Measurements from ENCODE around the gene LRSAM1.

LRSAM1 gene

DNA sequence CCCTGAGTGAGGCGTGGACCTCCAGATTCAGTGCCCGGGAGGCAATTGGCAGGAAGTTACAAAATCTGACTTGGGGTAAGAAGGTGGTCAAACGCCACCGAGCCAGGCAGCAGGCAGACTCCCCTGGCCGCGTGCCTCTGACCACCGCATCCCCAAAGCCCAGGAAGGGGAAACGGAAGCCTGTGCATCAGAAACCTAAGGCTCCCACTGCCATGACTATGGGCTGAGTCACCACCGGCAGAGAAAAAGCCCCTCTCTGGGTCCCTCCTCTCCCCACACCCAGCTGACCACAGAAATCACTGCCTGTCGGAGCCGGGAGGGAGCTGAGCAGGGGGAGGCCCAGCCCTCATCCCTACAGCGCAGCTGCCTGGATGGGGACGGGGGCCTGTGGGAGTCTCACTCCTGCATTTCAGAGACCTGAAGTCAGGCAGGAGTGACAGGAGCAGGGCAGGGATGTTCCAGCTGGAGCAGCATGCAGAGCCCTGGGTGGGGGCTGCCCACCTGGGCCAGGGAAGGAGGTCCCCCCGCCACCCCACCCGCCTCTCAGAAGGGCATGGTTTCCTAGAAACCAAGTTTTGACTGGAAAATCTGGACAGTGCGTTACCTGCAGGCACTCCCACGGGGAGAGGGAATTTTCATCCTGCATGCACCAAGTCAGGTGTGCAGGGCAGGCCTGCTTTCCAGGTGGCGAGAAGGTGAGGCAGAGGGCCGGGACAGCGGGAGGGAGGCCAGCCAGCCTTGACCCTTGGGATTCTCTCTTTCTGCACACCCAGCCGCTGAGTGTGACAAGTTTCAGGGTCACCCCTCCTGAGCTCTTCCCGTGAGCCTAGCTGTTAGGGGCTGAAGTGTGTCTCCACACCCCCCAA, 68.2 kb downstream of the LRSAM1 start:
- DNase-seq, result peak; percentile 11

DNA sequence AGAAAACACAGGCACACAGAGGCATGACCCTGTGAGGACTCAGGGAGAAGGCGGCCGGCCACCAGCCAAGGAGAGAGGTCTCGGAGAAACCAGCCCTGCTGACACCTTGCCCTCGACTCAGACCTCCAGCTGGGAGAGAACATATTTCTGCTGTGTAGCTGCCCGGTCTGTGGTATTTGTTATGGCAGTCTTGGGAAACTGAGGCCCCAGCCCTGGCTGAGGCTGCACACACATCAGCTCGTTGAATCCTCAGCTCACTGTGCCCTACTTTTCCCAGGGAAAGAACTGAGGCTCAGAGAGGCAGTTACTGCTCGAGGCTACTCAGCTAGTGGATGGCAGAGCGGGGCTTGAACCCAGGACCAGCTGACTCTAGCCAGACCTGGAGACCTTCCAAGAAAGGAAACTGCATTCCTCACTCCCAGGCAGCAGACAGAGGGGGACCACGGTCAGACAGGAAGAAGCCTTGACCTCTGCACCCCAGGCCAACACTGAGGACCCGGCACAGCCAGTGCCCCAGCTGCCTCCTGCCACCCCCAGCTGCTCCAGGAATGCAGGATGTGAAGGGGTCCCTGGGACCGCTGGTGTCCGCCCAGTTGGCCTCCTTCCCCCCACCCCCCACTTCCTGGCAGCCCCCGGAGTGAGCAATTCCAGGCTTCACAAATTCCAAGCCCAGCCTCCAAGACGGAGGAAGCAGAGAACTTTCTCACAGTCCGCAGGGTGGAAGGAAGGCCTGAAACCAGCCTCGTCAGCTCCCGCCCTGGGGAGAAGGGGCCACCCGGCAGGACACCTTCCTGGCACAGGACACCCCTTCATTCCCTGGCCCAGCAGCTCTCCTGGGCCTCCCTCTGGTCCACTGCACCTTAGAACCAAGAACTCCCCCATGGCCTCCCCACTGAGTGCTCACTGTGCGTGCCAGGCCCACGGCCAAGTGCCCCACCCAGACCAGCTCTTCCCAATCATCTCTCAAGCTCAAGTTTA, 69.9 kb downstream of the LRSAM1 start:
- DNase-seq, result no peak

DNA sequence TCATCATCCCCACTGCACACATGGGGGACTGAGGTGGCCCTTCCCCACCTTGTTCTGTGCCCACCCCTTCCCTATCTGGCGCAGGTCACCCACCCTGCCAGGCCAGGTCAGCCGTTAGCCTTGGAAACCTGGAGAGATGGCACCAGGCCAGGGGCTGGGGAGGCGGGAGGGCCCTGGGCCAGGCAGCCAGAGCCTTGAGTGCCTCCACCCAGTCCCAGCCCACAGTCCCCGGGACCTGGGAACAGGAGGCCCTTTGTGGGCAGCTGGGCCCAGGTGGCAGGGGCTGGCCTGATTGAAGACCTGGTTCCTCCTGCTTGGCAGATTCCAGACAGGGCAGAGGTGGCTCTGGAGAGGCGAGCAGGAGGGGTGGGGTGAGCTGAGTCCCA, 70.6 kb downstream of the LRSAM1 start:
- DNase-seq, result no peak

DNA sequence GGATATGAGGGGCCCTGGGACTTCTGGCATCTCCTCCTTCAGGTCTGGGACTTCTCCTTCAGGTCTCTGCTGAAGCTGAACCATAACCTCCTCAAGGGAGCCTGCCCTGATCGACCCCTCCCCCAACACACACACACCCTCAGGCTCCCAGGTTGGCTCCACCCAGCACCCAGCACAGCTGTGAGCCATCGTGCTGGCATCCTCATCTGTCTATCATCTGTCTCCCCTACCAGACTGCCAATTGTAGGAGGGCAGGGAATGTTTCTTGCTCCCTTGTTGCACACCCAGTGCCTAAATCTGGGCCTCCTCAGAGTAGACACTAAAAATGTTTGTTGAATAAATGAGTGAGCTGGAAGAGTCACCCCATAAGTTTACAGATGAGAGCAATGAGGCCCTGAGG, 71.4 kb downstream of the LRSAM1 start:
- DNase-seq, result no peak

DNA sequence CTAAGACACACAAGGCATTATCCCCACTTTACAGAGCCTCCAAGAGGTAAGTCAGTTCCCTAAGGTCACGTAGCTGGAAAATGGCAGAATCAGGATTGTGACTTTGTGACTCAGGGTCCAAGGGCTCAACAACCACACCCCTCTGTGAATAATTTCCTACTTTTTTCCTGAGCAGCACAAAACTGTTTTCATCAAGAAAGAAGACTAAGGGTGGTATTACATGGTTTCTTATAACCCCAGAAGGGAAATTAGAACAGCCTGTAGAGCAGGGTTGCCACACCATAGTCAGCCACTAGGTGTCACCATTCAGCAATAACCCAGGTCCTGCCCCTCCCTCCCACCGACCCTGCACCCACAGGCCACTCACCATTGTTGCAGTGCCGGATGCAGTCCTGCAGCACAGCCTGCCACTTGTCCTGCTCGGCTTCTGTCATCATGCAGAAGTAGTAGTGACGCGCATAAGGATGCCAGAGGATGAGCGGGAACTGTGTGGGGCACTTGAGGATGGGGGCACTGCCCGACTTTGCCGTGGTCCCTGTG, 72.1 kb downstream of the LRSAM1 start:
- DNase-seq, result no peak

DNA sequence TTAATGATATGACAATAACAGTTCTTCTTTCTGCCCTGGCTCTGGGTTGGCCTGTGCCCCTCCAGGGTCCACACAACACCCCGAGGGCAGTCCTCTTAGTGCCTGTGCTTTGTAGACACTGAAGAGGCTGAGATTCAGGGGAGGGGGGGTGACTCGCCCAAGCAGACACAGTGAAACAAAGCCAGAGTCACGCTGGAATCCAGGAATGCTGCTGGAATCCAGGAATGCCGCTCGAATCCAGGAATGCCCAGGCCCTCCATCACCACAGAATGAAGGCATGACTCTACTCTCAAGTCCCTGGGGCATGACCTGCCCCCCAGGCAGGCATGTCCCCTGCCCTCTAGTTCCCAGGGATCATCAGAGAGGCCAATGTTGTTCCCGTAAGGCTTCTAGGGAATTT, 73.1 kb downstream of the LRSAM1 start:
- DNase-seq, result no peak

DNA sequence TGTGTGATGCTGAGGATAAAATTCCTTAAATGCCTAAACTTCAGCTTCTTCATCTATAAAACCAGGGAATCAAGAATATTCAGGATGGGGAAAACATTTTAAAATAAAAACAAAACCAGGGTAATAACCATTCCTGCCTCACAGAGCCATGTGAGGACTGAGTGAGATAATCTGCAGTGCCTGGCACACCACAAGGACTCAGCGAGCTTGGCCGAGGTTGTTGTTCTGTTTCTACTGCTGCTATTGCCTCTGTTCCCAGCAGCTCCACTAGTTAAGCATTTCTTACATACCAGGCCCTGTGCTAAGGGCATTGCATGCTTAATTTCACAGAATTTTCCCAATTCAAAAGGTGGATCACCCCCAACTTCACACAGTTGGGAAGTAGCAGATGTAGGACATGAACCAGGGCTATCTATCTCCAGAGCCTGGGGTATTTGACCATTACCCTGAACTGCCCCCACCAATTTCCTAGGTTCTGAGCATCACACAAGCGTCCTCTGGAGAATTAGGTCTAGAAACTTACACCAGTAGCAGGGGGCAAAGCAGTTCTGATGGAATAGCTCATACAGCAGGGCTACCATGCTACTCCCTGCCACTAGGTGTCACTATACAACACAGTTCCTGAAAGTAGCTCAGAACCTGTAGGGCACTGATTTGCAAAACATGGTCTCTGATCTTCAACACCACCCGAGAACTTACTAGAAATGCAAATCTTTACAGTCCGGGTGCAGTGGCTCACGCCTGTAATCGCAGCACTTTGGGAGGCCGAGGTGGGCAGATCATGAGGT, 74.3 kb downstream of the LRSAM1 start:
- no peak for DNase-seq

DNA sequence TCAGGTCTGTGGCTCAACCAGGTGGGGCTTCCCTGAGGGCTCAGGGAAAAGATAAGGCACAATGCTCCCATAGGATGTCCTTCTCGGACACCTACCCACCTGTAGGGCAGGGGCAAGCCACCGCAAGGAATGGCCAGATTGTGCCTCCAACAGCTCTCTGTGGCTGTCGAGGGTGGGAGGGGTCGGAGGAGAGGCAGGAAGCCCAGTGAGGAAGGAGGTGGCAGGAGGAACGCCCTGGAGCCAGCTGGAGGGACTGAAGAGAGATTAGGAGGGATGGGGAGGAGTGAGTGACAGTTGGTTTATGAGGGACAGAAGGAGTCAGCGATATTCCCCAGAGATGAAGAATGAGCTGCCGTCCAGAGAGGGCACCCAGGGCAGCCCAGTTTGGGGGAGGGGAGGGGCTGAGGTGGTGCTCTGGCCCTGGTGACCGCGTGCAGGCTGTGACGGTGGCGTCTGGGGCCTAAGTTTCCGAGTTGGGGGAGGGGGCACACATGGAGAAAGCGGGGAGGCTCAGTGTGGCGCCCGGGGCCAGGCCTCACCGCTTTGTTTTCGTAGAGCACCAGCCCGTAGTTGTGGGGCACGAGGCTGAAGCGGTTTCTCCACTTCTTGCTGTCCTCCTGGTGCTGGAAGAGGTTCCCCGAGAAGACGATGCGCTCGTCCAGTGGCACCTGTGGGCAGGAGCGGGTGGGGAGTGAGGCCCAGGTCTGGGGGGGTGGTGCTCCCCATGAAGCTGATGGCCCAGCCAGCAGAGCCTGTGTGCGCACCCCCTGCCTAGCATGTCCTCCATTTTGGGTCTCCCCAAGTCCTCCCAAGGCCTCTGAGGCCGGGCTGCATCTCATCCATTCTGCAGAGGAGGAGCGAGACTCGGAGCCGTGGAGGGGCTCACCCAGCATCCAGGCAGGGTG, 75.6 kb downstream of the LRSAM1 start:
- no peak for DNase-seq

DNA sequence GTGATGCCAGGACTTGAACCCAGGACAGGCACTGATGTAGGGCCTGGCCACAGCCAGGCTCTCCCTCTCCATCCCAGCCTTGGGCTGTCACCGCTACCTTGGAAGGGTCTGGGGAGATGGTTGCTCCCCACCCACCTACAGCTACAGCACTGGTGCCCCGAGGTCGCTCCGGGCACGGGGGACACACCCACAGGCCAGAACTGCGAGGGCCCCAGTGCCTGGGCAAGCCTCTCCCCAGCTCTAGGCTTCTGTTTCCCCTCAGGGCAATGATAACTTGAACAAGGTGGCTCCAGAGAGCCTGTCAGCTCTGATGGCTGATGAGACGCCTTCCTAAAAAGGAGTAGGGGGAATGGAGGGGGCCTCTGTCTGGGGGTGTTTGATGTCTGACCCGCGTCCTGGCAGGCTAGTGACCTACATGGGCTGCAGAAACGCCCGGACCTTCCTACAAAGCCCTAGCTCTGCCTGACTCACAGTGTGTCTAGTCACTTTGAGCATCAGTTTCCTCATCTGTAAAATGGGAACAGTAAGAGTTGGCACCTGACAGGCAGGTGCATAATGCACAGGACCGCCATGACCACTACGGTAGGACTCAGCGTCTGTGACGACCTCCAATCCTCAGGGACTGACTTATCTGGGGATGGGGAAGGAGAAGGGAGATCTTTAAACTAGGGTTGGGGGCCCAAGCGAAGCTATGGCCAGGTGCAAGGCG, 76.4 kb downstream of the LRSAM1 start:
- no peak for DNase-seq

DNA sequence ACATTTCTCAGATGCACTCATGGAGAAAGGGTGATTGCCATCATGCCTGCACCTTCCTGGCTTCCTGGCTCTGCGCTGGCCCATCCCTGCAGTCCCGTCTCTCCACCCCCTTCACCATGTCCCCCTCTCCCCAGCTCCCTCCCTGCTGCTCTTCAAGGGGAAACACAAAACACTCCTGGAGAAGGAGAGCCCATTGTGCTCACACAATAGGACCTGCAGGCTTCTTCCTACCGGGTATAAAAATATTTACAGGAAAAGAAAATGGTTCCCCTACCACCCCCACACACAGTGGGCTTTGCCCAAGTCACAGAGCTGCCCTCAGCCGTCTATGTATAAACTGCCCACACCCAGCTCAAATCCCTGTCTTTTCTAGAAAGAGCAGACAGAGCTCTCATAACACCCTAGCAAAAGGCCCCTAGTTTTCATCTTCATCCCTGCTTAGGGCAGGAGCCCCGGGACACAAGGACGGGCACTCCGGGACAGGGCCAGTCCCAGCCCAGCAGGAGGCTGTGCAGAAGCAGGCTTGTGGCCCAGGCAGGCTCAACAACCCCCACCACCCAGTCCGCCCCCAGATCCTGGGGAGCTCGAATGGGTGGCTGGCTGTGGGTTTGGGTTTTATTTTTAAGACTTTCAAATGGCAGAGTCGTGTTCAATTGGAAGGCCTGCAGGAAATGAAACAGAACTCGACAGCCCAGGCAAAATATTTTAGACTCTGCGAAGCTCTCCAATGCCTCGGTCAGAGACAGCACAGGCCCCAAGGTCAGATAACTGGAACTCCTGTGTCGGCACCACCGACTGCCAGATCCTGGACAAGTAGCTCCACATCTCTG, 77.3 kb downstream of the LRSAM1 start:
- no peak for DNase-seq

DNA sequence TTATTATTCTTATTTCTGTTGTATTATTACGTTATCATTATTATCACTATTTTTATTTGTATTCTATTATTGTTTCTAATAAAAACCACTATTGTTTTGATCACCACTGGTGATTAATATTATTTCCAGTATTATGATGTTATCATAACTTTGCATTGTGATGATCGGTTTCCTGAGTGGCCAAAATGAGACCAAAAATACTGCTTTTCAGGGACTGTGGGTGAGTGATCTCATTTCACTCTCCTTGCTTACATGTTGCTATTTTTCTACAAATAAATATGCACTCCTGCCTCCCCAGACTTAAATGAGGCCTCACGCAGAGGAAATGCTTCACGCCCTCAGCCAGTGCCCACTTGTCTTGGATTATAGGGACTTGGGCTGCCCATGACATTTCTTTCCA, 78.4 kb downstream of the LRSAM1 start:
- DNase-seq, result no peak

DNA sequence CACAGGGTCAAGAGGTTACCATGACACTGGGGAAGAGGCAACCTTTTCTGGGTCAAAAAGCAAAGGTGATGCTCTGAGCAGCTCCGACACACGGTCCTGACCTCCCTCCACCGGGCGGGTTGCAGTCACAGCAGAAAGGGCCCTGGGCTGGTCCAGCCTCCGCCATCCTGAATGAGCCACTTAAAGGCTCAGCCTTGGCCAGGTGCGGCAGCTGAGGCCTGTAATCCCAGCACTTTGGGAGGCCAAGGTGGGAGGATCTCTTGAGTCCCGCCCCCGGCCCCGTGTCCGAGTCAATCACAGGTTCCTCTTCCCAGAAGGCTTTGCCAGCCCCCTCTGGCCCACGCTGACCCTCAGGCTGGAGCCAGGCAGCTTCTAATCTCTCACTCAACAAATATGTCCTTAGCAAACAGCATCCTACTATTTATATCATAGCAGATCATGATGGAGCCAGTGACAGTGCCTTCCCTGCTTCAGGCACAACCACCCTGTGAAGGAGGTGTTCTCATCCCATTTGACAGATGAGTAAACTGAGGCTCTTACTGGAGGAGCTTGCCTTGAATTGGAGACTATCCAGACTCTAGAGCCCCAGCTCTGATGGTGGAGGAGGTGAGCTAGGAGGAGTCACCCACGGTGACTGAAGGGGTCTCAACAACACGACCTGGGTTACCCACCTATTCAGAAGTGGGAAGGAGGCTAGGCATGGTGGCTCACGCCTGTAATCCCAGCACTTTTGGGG, 79.1 kb downstream of the LRSAM1 start:
- DNase-seq, result no peak

DNA sequence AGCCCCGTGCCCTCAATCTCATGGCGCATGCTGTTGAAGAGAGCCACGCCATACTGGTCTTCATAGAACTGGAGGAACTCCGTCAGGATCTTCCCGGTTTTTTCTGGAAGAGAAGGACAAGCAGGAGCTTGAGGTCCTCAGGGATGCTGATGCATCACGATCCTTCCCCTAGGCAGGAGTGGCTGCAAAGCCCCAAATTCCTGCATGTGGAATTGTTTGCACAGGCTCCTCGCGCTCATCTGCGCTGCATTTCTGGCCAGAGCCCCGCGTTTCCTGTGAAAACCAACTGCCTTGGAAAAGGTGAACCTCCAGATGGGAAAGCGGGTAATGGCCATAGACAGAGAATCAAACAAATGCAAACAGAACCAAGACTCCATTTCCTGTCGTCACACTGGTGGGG, 80.4 kb downstream of the LRSAM1 start:
- no peak for DNase-seq

DNA sequence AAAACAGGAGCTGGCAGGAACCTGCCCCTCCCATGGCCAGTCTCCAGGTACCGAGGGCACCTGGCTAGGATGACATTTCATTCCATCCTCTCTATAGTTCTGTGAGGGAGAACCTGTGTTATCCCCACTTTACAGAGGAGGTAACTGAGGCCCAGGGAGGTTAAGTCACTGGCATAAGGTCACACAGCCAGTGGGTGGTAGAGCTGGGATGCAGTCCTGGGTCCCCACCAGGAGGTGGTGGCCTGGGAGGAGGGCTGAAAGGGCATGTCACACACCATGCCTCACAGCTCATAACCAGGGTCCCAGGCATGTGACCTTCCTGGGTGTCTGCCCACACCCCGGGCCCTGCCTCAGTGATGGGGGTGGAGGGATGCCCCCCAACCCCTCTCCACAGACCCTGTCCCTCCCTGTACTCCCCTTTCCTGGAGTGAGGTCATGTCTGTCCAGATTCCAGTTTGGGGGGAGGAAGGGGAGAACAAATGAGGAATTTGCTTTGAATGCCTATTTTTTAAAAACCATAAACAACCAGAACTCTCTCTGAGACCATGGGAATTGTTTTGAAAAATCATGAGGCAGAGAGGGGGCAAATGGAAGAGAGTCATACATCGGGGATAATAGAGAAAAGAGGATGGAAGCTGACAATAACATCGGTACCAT, 83.1 kb downstream of the LRSAM1 start:
- no peak for DNase-seq

DNA sequence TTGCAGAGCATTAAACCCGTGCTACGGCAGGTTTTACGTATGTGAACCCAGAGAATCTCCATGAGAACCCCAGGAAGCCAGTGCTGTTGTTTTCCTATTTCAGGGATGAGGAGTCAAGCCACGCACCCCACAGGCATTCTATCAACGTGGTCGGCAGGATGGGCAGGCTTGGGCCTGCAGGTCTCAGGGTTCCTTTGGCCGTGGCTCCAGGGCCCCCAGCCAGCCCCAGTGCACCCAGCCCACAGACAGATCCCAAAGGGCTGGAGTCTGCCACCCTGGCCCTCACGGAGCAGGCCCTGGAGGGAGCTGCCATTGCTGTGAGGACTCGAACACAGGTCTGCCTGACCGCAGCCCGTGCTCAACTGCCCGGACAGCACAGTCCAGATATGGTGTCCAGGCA, 83.6 kb downstream of the LRSAM1 start:
- no peak for DNase-seq

DNA sequence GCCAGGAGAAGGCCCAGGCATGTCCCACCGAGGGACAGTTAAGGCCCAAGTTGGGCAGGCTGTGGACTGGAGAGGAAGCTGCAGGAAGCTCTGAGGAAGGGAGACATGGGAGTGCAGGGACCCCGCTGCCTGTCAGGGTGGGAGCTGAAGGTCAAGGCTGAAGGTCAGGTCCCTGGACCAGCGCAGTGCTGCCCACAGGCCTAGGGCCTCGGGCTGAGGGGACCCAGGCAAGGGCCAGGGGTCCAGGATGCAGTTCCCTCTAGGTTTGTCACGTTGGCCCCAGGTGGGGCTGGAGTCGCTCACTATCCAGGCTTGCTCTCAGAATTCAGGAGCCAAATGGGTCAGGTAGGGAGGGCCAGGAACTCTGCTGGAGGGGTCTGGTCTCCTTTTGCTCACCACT, 84.1 kb downstream of the LRSAM1 start:
- DNase-seq, result no peak

DNA sequence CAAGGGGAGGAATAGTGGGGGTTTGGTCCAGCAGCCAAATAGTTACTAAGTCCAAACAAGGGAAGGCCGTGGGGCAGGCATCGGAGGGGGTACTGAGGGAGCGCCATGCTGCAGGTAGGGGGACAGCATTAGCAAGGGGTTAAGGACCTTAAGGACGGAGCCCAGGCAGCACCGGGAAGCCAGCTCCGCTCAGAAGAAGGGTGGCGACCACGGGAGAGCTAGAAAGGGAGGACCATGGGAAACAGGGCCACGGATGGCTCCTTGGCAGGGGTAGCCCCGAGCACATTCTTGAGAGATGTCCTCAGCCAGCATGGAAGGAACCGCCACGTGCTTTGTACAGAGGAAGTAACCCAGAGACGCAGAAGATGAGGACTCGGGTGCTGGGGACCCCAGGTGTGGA, 84.5 kb downstream of the LRSAM1 start:
- DNase-seq, result no peak

DNA sequence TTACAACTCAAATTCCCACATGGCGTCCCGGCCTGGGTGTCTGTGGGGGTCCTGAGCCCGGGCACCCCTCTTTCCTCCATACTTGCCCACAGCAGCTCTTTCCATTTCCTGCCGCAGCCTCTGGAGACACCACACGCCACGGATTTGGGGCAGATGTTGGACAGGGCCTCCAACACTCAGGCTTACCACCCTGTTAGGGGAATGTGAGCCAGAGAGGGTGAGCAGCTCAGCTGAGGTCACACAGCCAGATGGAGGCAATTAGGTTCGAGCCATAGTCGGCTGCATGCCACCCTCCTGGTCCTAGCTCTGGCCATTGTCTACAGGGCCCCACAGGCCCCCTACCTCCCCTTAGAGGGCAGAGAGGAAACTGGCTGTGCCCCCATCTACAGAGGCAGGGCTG, 85.2 kb downstream of the LRSAM1 start:
- DNase-seq, result no peak

DNA sequence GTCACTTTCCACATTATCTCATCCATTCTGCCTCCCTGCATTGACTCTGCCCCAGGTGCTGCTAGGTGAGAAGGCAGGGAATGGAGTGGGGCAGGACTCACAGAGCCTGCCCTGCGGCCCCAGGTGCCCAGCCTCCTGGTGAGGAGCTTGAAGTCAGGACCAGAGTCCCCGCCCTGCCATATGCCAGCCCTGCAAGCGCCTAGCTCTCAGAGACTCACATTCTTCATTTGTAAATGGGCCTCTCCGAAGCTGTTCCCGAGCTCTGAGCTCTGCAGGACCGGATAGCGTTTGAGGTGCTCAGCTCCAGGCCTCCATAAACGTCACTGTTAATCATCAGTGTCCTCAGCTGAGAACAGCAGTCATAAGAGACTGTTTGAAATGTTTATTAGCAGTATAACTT, 85.7 kb downstream of the LRSAM1 start:
- no peak for DNase-seq
